ENCODE measurements around the gene EFTUD2. TPM values are rescaled to one million over a fixed set of nuclear protein-coding genes. Genes with fewer than 3 reads are reported as not detected.
"Not testable (repeated sequence)": the region's sequence is repeated elsewhere in the genome, so short reads cannot be mapped to it uniquely, and the experiment has no call there.

The EFTUD2 gene
- 185 and 215 TPM in 2 replicates for total RNA-seq (2014; rRNA removed; shearing (Covaris generic))

DNA sequence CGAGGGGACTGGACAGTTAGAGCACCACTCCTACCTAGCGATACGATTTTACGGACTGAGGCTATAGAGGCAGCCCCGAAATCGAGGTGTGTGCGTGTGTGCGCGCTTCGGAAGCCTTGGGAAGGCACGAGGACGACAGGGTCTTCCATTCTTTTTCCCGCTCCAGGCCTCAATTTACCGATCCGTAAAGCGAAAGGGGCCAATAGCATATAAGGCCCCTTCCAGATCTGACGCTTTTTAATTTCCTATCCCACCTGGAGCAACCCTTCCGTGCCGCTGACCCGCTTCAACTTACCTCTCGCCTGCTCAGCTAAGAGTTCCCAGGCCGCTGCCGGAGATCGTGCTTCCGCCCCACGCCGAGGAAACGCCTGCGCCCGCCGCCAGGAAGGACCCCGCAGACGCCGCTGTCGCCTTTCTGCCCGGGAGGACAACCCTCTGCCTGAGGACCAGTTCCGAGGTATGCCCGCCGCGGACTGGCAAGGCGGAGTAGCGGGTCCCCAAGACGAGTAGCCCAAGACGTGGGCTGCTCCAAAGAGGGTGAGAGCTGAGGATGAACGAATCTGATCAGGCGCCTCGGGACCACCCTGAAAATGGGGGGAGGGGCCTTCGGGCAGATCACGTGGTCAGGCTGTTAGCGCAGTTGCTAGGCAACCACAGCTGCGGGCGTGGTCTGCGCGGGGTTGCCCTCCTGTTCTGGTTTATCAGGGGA is at the start of gene EFTUD2:
Gene EFTUD2, minus strand, starts transcription at position 372 of the 709 bp plus-strand sequence. CDS start 4,924 bp downstream, outside the sequence.
- DNase-seq (ENCODE audit: low spot score): peak; percentile 89

DNA sequence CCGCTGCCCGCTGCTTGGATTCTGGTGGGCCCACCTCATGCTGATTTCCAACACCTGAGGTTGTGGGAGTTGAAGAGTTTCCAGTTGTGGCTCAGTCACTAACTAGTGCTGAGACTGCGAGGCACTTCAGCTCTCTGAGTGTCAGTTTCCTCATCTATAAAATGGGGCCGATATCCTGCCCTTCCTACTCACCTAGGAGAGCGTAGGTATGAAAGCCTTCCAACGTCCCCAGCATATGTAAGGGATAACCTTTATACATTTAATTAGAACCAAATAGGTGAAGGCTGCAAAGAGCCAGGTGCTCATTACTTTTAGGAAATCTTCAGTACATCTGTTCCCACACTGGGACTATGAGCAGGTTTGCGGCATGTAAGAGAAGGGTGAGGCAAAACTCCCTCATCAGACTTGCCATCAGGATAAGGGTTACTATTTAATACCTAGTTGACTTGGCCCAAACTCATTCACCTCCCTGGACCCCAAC is 49.1 kb upstream of the EFTUD2 start:
- DNase-seq (ENCODE audit: low spot score): no peak

DNA sequence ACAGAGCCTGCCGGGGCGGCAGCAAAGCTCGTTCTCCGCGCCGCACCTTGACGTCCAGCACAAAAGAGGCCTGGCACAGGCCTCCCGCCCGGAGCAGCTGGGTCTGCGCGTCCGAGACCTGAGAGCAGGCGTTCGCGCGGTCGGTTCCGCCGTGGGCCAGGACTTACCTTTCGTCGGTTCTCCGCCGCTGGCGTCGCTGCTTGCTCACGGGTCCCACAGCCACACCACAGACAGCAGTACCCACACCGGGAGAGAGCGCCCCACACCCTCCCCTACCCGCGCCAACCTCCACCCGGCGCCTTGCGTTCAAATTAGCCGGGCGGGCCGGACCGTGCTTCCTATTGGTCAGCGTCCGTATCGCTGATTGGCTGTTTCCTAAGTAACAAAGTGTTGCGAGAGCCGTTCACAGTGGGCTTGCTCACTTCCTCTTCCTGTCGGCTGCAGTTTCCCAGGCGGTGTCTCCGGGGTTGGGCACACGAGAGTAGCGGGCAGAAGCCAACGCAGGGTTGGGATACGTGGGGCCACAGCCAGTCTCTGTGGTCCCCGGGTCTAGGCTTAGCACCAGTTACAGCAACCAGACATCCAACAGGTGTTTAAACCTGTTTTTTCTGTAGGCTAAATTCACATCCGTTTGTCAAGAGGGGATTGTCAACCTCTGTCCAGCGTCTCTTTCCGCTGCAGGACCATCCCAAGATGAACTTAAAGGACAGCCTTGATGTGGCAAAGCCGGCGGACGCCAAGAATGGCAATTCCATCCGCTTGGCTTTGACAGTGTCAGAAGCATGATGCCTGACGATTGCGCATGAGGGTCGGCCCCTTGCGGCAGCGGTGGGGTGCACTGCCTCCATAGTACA is 48.4 kb upstream of the EFTUD2 start, which contains the start of gene KIF18B:
Gene KIF18B, minus strand, starts transcription at position 313 of the 854 bp plus-strand sequence. CDS start 11,429 bp downstream, outside the sequence.
- peak; percentile 99 for DNase-seq (ENCODE audit: low spot score)

DNA sequence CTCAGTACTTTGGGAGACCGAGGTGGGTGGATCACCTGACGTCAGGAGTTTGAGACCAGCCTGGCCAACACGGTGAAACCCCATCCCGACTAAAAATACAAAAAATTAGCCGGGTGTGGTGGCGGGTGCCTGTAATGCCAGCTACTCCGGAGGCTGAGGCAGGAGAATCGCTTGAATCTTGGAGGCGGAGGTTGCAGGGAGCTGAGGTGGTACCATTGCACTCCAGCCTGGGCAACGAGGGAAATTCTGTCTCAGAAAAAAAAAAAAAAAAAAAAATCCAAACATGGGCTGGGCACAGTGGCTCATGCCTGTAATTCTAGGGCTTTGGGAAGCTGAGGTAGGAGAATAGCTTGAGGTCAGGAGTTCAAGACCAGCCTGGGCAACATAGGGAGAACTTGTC is 46.4 kb upstream of the EFTUD2 start:
- not testable (repeated sequence) for DNase-seq (ENCODE audit: low spot score)

DNA sequence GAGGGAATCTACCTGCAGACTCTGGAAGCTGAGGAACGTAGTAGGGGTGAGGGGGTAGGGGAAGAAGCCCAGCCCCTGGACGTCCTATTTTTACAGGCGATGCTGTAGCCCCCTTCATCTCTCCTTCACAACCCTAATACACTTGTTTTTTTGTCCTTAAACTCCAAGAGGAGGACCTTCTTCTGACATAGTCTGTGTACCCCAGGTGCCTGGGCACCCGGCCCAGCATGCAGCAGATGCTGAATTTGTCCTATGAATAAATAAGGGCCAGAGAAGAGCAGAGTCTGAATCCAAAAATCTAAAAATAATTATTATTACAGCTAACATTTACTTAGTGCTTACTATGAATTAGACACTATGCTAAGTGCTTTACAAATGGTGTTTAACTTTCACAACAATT is 43.2 kb upstream of the EFTUD2 start:
- no peak for DNase-seq (ENCODE audit: low spot score)

DNA sequence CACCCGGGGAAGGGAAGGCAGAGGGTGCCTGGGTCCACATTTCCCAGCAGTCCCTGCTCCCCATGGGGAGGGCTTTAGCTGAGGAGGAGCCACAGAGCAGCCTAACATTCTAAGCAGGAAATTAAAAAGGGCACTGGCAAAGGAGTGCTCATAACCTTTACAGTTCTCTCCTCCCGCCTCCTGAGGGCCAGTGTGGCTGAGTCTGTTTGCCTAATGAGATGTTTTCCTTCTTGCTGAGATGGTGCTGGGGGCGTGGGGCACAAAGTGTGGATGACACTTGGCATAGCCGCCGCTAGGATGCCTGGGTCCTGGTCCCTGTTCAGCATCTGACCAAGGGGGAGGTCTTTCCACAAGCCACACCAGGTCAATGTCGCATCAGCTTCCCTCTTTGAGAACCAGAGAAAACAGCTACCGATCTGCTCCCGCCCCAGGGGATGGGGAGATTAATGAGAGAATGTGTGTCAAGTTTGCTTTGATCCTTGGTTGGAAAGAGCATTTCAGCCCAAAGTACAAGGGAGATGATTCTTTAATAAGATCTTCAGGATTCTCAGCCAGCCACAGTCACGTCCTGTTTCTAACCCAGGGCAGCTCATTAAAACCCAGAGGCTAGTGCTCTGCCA is 42.6 kb upstream of the EFTUD2 start:
- peak; percentile 59 for DNase-seq (ENCODE audit: low spot score)

- DNase-seq (ENCODE audit: low spot score): no peak
These were observed 41.5 kb upstream of the EFTUD2 start for GRCh38 chr17:44940768-44941167.

DNA sequence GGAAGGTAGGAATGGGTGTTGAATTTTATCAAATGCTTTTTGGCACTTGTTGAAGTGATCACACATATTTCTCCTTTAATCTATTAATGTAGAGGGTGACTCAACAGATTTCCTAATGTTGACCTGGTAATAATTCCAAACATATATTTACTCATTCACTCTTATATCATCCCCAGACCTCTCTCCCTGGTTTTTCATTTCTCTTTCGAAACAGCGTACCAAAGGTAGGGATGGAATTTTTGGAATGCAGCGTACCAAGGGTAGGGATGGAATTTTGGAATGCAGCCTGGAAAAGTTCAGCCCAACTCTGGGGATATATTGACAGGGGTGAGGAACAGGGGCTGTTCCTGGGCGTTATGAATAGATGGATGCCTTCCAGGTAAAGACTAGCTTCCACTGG is 41.1 kb upstream of the EFTUD2 start:
- DNase-seq (ENCODE audit: low spot score): peak; percentile 63

DNA sequence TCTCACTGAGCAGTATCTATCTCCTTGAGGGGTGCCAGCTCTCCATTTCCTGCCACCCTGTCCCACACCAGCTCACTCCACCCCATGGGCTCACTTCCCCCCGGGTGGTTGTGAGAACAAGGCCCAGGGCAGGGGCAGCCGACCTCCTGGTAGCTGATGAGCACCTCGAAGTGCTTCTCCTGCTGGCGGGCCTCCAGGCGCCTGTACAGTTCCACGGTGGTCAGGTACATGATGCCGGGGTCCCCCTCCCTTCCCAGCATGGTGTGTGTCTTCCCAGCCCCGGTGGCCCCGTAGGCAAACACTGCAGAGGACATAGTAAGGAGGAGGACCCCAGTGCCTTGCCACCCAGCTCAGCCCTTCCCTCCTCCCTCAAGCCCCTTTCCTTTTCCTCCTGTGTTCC is 35.9 kb upstream of the EFTUD2 start:
- DNase-seq (ENCODE audit: low spot score): no peak

DNA sequence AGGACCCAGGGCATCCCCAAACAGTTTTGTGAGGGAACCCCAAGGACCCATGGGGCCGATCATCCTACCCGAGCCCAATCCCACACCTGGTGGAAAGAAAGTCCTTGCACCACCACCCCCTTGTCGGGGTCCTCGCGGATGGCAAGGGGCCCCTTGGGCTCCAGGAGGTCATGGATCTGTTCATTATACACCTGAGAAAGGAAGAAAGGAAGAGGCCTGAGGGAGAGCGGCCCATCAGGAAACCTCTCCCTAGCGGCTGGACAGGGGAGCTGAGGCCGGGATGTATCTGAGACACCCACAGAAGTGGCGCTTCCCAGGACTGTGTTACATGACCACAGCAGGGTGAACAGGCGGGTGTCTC is 35.5 kb upstream of the EFTUD2 start:
- no peak for DNase-seq (ENCODE audit: low spot score)

DNA sequence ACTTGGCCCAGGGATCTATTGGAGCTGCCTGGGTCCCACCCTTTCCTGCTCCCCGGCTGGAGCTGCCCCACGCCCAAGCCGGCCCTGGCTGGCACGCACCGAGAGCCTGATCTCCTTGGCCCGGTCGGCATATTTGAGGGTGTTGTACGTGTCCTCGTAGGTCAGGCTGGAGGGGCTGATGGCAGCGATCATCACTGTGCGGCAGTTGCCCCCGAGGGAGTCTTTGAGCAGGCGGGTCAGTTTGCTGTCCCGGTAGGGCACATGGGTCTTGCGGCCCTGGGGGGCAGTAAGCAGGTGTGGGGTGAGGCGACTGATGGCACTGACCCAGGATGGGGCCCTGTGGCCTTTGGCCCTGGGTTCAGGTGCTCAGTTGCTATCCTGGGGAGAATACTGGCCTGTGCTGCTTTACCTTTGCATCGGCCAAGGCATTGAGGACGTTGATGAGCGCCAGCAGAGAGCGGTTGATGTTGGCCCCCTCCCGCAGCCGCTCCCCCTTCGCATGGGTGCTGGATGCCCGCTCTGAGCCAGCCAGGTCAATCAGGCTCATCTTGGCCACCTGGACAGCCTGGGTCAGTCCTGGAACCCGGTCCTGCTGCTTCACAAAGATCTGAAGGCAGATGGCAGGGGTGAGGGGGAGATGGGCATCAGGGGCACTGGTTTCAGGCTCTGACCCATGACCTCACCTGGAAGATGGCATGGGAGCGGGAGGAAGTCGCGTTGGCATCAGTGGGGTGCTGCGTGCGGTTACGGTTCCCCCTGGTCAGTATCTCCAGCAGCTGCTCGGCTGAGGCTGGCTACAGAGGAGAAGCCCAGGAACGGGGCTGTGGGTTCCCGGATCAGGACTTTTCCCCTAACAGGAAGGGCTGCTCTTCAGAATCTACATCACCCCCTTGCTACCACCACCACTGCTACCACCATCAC is 34.8 kb upstream of the EFTUD2 start:
- DNase-seq (ENCODE audit: low spot score): no peak

GRCh38 chr17:44932787-44933097 is 33.5 kb upstream of the EFTUD2 start:
- no peak for DNase-seq (ENCODE audit: low spot score)

- no peak for DNase-seq (ENCODE audit: low spot score)
These were observed 33.0 kb upstream of the EFTUD2 start for GRCh38 chr17:44932096-44932786.

DNA sequence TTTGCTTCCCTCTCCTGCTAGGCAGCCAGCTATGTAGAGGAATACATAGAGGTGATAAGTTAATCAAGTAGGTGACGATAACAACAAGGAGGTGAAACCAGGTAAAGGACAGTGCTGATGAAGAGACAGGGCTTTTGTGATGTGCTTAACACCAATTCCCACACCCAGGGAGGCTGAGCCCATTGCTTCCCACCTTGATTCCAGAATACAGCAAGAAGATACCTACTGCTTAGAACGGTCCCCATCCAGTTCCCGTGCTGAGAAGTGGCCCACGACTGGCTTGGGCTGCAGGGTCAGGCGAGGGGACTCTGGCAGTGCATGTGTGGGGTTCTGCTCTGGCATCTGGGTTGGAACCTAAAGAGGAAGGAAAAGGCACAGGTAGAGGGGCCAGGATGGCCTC is 32.1 kb upstream of the EFTUD2 start:
- no peak for DNase-seq (ENCODE audit: low spot score)

- no peak for DNase-seq (ENCODE audit: low spot score)
These were observed 31.4 kb upstream of the EFTUD2 start for GRCh38 chr17:44930667-44931066.

DNA sequence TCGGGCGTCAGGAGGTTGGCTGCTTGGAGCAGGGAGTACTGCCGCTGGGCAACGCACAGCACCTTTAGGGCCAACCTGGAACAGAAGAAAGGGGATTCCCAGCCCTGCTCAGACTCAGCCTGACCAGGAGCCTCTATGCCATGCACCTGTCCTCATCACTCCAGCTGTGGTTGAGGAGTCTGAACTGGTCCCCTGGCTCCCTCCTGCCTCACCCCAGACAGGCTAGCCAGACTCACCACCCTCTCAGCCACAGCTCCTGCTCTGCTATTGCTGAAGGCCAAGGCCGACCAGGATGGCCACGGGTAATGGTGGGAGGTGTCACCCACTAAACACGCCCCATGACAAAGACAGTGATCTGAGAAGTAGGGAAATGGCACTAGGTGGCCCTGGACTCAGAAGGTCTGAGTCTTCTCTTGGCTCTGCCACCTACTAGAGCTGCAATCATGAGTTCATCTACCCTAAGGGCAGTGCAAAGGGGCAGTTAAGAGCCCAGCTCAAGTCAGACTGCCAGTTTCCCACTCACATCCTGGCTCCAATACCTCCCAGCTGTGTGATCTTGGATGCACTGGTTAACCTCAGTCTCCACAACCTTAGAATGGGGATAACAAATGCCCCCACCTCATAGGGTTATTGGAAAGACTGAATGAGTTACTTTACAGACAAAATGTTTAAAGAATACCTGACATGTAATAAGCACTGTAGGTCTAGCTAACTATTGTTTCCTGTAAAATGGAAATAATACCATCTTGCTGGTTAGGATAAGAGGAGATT is 29.9 kb upstream of the EFTUD2 start:
- no peak for DNase-seq (ENCODE audit: low spot score)

DNA sequence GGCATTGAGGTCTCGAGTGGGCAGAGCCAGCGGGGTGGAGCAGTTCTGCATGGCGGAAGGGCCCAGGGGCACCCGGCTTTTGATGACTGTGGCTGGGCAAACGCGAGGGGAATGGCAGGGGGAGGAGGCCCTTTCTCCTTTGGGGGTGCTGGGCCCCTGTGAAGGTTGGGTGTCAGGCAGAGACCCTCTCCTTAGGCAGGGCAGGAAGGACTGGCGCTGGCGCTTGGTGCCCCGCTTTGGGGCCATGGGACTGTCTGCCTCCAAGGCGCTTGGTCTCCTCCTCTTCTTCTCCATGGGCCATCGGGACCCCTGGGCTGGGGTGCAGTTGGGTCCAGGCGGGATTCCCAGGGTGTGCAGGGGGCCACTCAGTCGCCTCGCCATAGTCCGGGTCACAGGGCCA is 28.9 kb upstream of the EFTUD2 start:
- DNase-seq (ENCODE audit: low spot score): no peak

GRCh38 chr17:44927696-44928095 is 28.5 kb upstream of the EFTUD2 start:
- DNase-seq (ENCODE audit: low spot score): no peak

DNA sequence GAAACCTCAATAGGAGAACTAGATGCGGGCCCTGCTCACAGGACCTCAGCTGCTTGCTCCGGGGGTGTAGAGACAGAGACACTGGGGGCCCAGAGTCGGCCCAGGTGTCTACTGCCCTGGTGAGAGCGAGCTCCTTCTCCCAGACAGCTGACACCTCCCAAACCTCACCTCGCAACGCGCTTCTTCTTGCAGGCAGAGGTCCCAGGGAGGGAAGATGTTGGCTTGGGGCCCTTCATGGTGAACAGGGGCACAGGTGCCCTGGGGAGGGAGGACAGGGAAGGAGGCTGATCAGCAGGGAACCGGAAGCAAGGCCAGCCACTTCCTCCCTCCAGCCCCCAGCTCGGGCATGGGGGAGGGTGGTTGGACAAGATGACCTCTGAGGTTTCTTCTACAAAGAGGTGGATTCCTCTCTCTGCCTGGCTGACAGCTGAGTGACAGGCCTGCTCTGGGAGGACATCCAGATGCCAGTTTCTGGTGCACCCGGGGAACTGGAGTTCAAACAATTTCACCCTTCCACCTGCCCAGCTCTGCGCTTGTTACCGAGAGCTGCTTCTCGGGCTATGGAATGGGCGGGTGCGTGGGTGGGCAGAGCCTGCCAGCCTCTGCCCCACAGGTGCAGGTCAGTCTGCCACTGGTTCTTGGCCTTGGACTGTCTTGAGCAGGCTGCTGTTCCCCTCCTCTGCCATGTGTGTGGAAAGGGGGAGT is 27.7 kb upstream of the EFTUD2 start:
- no peak for DNase-seq (ENCODE audit: low spot score)
